Neural crest cell (in vitro differentiated cells): ENCODE measurements around the gene TIAM1. TPM values are rescaled to one million over a fixed set of nuclear protein-coding genes. Genes with fewer than 3 reads are reported as not detected.

Experiments used
- DNase-seq: peaks from one replicate; pipeline ENCODE4 v3.0.0; 2021; ENCODE audit warnings: low read depth, mixed read lengths, low spot score
- H3K27ac Mint-ChIP-seq: one replicate; pipeline ENCODE4 v1.8.0; 2021; ENCODE audit warnings: mild to moderate bottlenecking, mixed read lengths; ENCODE audit not compliant: unreplicated experiment
- H3K27me3 Mint-ChIP-seq: 2 replicates; pipeline ENCODE4 v1.8.0; 2021; ENCODE audit warnings: low read depth, mild to moderate bottlenecking, mixed read lengths
- H3K36me3 Mint-ChIP-seq: 2 replicates; pipeline ENCODE4 v1.8.0; 2021; ENCODE audit warnings: low read depth, mild to moderate bottlenecking, mixed read lengths
- H3K4me1 Mint-ChIP-seq: 2 replicates; pipeline ENCODE4 v1.8.0; 2021; ENCODE audit warnings: mixed read lengths
- H3K4me3 Mint-ChIP-seq: one replicate; pipeline ENCODE4 v1.8.0; 2021; ENCODE audit warnings: mild to moderate bottlenecking, mixed read lengths
- H3K9me3 Mint-ChIP-seq: 2 replicates; pipeline ENCODE4 v1.8.0; 2021; ENCODE audit warnings: mixed read lengths
- CTCF ChIP-seq: fragments of 200-600 bp; sonication (generic); conservative IDR thresholded peaks from 2 replicates; pipeline ENCODE4 v1.5.0; 2021; ENCODE audit warnings: antibody characterized with exemption, mild to moderate bottlenecking
- total RNA-seq: library from RNA; stranded (reverse); gene quantifications from 2 replicates; pipeline ENCODE4 v1.2.1, GENCODE V29; 2021

Gene TIAM1
- total RNA-seq, 1 donor from 2014 or later: 53.6 TPM

DNA sequence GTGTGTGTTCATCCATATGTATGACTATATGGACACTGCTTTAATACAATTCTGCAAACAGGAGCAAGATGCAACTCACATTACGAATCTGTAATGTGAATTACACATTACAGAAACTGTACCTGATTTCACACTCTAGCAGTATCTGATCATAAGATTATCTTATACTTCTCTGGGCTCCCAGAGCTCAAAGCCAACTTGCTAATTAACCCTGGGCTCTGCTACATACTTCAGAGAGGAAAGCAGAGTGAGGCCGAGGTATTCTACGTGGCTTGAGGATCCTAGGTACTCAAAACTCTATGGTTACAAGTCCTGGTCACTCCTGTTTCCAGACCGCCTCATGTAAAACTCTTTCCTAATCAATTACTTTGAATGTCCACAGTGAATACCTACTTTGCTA, 156.6 kb downstream of the TIAM1 start:
- Mint-ChIP-seq H3K4me1 (peaks cover 7% of the 10 kb centered on the region), H3K9me3 (no peaks in the 10 kb centered on the region), H3K36me3 (peaks cover 2% of the 10 kb centered on the region), H3K27ac (no peak overlapping the region), H3K4me3 (no peak overlapping the region), H3K27me3 (no peaks in the 10 kb centered on the region)
- DNase-seq: no peak
- no peak for TF ChIP-seq CTCF

GRCh38 chr21:31186916-31187315, 157.1 kb downstream of the TIAM1 start:
- Mint-ChIP-seq H3K9me3 (no peaks in the 10 kb centered on the region), H3K27me3 (no peaks in the 10 kb centered on the region), H3K36me3 (peaks cover 2% of the 10 kb centered on the region), H3K27ac (no peak overlapping the region), H3K4me1 (peaks cover 7% of the 10 kb centered on the region), H3K4me3 (no peak overlapping the region)
- no peak for DNase-seq
- no peak for TF ChIP-seq CTCF

DNA sequence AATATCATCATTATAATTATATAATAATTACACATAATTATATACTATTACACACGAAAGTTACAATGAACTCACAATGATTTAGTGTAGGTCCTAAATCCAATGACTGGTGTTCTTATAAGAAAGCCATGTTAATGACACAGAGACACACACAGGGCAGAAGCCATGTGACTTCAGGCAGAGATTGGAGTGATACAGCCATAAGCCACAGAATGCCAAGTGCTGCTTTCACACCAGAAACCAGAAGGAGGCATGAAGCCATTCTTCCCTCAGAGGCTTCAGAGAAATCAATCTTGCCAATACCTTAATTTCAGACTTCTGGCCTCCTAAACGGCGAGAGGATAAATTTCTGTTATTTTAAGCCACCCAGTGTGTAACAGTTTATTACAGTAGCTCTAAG, 158.4 kb downstream of the TIAM1 start:
- Mint-ChIP-seq H3K36me3 (peaks cover 2% of the 10 kb centered on the region), H3K27me3 (no peaks in the 10 kb centered on the region), H3K4me1 (peaks cover 9% of the 10 kb centered on the region), H3K4me3 (no peak overlapping the region), H3K27ac (no peak overlapping the region), H3K9me3 (no peaks in the 10 kb centered on the region)
- DNase-seq: no peak
- TF ChIP-seq CTCF: no peak

- DNase-seq: no peak
- TF ChIP-seq CTCF: no peak
- Mint-ChIP-seq H3K9me3 (no peaks in the 10 kb centered on the region), H3K4me3 (no peak overlapping the region), H3K27me3 (no peaks in the 10 kb centered on the region), H3K27ac (no peak overlapping the region), H3K4me1 (peaks cover 11% of the 10 kb centered on the region), H3K36me3 (peaks cover 2% of the 10 kb centered on the region)
Measured at GRCh38 chr21:31184876-31185275, 159.2 kb downstream of the TIAM1 start.

GRCh38 chr21:31184459-31184858, 159.6 kb downstream of the TIAM1 start:
- Mint-ChIP-seq H3K9me3 (no peaks in the 10 kb centered on the region), H3K4me3 (no peak overlapping the region), H3K36me3 (peaks cover 2% of the 10 kb centered on the region), H3K27ac (no peak overlapping the region), H3K4me1 (peaks cover 11% of the 10 kb centered on the region), H3K27me3 (no peaks in the 10 kb centered on the region)
- no peak for TF ChIP-seq CTCF
- DNase-seq: no peak
